ENCODE data around the gene CDK14. TPM values are rescaled to one million over a fixed set of nuclear protein-coding genes. Genes with fewer than 3 reads are reported as not detected.

The CDK14 gene
- total and polyA plus RNA-seq, 2 of the 8 experiments (the other 6 are each of a cell fraction or from before 2014, with no cell fraction given) = 5.5 to 47.3 TPM

- Histone ChIP-seq H3K4ac (replicated peaks; ENCODE audit: insufficient read length, low read depth, low read length) (no peak overlapping the region), H3K9me3 (ENCODE audit: insufficient read depth in 2 of 2, low read depth in 1 of 2, low read length in 1 of 2) (no peaks in the 10 kb centered on the region), H3K14ac (ENCODE audit: insufficient read length) (no peak overlapping the region), H3K79me2 (ENCODE audit: control insufficient read depth in 1 of 2, insufficient read depth in 2 of 2, low read length in 2 of 2) (no peaks in the 10 kb centered on the region), H4K8ac (ENCODE audit: extremely low read depth, insufficient read depth, low read length) (no peak overlapping the region), H3K4me1 (replicated peaks in 1 of 4; ENCODE audit: control insufficient read depth in 3 of 4, insufficient read depth in 4 of 4, low read length in 3 of 4) (peaks cover 0 to 9% (median 4%) of the 10 kb centered on the region in 4 experiments; a peak in 3 of 7 replicates), H4K20me1 (replicated peaks in 1 of 2; ENCODE audit: control insufficient read depth in 1 of 2, insufficient read depth in 2 of 2, low read length in 2 of 2) (no peaks in the 10 kb centered on the region), H3K4me3 (ENCODE audit: extremely low read depth in 1 of 4, insufficient read depth in 2 of 4, low read depth in 3 of 4, low read length in 4 of 4) (no peak overlapping the region), H2BK120ac (replicated peaks; ENCODE audit: low read depth, low read length) (no peak overlapping the region), H3K23ac (ENCODE audit: insufficient read length) (no peak overlapping the region), H3K27me3 (replicated peaks in 1 of 4; ENCODE audit: control insufficient read depth in 3 of 4, extremely low read depth in 1 of 4, insufficient read depth in 3 of 4, low read length in 3 of 4) (no peaks in the 10 kb centered on the region), H3K4me2 (ENCODE audit: insufficient read depth in 1 of 2, low read depth in 2 of 2, low read length in 2 of 2) (no peak overlapping the region), H2AFZ (ENCODE audit: low read length) (no peak overlapping the region), H2BK20ac (ENCODE audit: low read length) (no peak overlapping the region), H3K79me1 (ENCODE audit: low read depth, low read length) (no peaks in the 10 kb centered on the region), H3K18ac (ENCODE audit: extremely low read depth, low read length) (no peak overlapping the region), H3K56ac (replicated peaks; ENCODE audit: insufficient read length, low read depth, low read length) (no peak overlapping the region), H2BK5ac (ENCODE audit: low read depth, low read length) (no peak overlapping the region), H3K27ac (ENCODE audit: low read depth, low read length) (no peak overlapping the region), H3K36me3 (ENCODE audit: control insufficient read depth in 2 of 4, insufficient read depth in 4 of 4, low read length in 3 of 4) (no peaks in the 10 kb centered on the region), H2BK15ac (ENCODE audit: low read length) (no peak overlapping the region), H4K5ac (ENCODE audit: insufficient read length, low read depth, low read length) (no peak overlapping the region), H3K9ac (replicated peaks in 1 of 4; ENCODE audit: extremely low read depth in 1 of 4, low read depth in 3 of 4, low read length in 3 of 4) (no peak overlapping the region), H2BK12ac (ENCODE audit: low read depth, low read length) (no peak overlapping the region), H3K23me2 (ENCODE audit: low read depth, low read length) (no peaks in the 10 kb centered on the region), H4K91ac (replicated peaks; ENCODE audit: insufficient read length, low read length) (no peak overlapping the region), H2AK5ac (ENCODE audit: low read depth, low read length) (no peak overlapping the region)
- FAIRE-seq (no peak), DNase-seq (ENCODE audit: low read depth in 1 of 2, low spot score in 2 of 2) (no peak)
- POLR2A ChIA-PET (ENCODE audit: partially characterized antibody) = interaction anchor here (1.1 kb wide), 1 partner anchor 10 kb away, joined by 5 read pairs; no protein-coding TSS in a partner anchor
- WGBS, 2 experiments (ENCODE audit: extremely low coverage in 1 of 2, insufficient coverage in 1 of 2, insufficient read length in 1 of 2, insufficient replicate concordance in 2 of 2, low coverage in 1 of 2, low lambda C conversion rate in 2 of 2, missing lambda C conversion rate in 1 of 2) = 84% methylated on average over 2 of the region's 2 CpGs; no CpG with 5 or more reads in 1 of the 2 experiments
- CTCF ChIA-PET (ENCODE audit: partially characterized antibody) = interaction anchor here (1.2 kb wide), 1 partner anchor 14 kb away, joined by 8 read pairs; no protein-coding TSS in a partner anchor
- TF ChIP-seq SIN3A (conservative IDR thresholded peaks at IDR 0.05 in 1 of 2, IDR thresholded peaks at IDR 0.05 in 1 of 2; ENCODE audit: low read depth in 1 of 2, low read length in 2 of 2) (no peak), PHF8 (conservative IDR thresholded peaks at IDR 0.05; ENCODE audit: low read depth, low read length) (no peak), POU5F1 (IDR thresholded peaks at IDR 0.05; ENCODE audit: low read depth, low read length) (no peak), GTF2F1 (IDR thresholded peaks at IDR 0.05; ENCODE audit: borderline replicate concordance, low read depth, low read length) (no peak), JUND (IDR thresholded peaks at IDR 0.05; ENCODE audit: low read length) (no peak), TAF1 (IDR thresholded peaks at IDR 0.05; ENCODE audit: low read depth, low read length) (no peak), YY1 (IDR thresholded peaks at IDR 0.05; ENCODE audit: low read depth, low read length) (no peak), CREB1 (IDR thresholded peaks at IDR 0.05) (no peak), CBX8 (IDR thresholded peaks at IDR 0.05; ENCODE audit: borderline replicate concordance, low read depth, low read length) (no peak), CBX5 (IDR thresholded peaks at IDR 0.05; ENCODE audit: low read depth, low read length) (no peak), BCL11A (IDR thresholded peaks at IDR 0.05; ENCODE audit: low read depth in 2 of 2, low read length in 2 of 2) (no peak), USF2 (IDR thresholded peaks at IDR 0.05; ENCODE audit: low read length) (no peak), GABPA (IDR thresholded peaks at IDR 0.05; ENCODE audit: borderline replicate concordance, insufficient read depth, low read length) (no peak)
These were observed 127.1 kb downstream of the CDK14 start for GRCh38 chr7:90723233-90723632.
